ENCODE data around the gene ZNF211. TPM values are rescaled to one million over a fixed set of nuclear protein-coding genes. Genes with fewer than 3 reads are reported as not detected.

The ZNF211 gene
- total RNA-seq, 1 donor from 2014 or later, result 8.3 TPM

- peaks cover 72% of the 10 kb centered on the region for H3K9me3 Mint-ChIP-seq
- DNase-seq (ENCODE audit: low spot score), result no peak
- H3K27me3 Mint-ChIP-seq (ENCODE audit: insufficient read depth), result no peaks in the 10 kb centered on the region
- H3K27ac Mint-ChIP-seq, result no peak overlapping the region
- H3K4me3 Mint-ChIP-seq, result no peak overlapping the region
- H3K4me1 Mint-ChIP-seq (ENCODE audit: low read depth), result no peaks in the 10 kb centered on the region
- H3K36me3 Mint-ChIP-seq (ENCODE audit: low read depth), result peaks cover 53% of the 10 kb centered on the region
- intact Hi-C loops (cut with micrococcal nuclease), result loop anchor here (5.0 kb wide), 1 partner anchor 511 kb away; no protein-coding TSS in a partner anchor
These were observed 9.9 kb upstream of the ZNF211 start for GRCh38 chr19:57623091-57623490.

GRCh38 chr19:57633832-57634131 is 814 bp downstream of the ZNF211 start:
- Mint-ChIP-seq H3K27ac (peak overlapping the region; percentile 78), H3K27me3 (ENCODE audit: insufficient read depth) (no peaks in the 10 kb centered on the region), H3K9me3 (peaks cover 47% of the 10 kb centered on the region), H3K4me3 (peak overlapping the region; percentile 89), H3K36me3 (ENCODE audit: low read depth) (peaks cover 43% of the 10 kb centered on the region), H3K4me1 (ENCODE audit: low read depth) (peaks cover 19% of the 10 kb centered on the region)
- no peak for DNase-seq (ENCODE audit: low spot score)
- intact Hi-C loops (cut with micrococcal nuclease), result loop anchor here (1.0 to 5.0 kb wide), 13 partner anchors 19 to 522 kb away; partner anchors contain the start of genes TRAPPC2B, ZNF134, ZNF17 and ZNF264

GRCh38 chr19:57637379-57637778 is 4.4 kb downstream of the ZNF211 start:
- Mint-ChIP-seq H3K4me1 (ENCODE audit: low read depth) (peaks cover 19% of the 10 kb centered on the region), H3K27me3 (ENCODE audit: insufficient read depth) (no peaks in the 10 kb centered on the region), H3K4me3 (no peak overlapping the region), H3K9me3 (peaks cover 68% of the 10 kb centered on the region), H3K27ac (no peak overlapping the region), H3K36me3 (ENCODE audit: low read depth) (peaks cover 76% of the 10 kb centered on the region)
- intact Hi-C loops (cut with micrococcal nuclease), result no loop called here
- no peak for DNase-seq (ENCODE audit: low spot score)

GRCh38 chr19:57641715-57642234 is 8.8 kb downstream of the ZNF211 start:
- Mint-ChIP-seq H3K4me1 (ENCODE audit: low read depth) (no peaks in the 10 kb centered on the region), H3K27ac (no peak overlapping the region), H3K9me3 (peaks cover 77% of the 10 kb centered on the region), H3K27me3 (ENCODE audit: insufficient read depth) (no peaks in the 10 kb centered on the region), H3K4me3 (no peak overlapping the region), H3K36me3 (ENCODE audit: low read depth) (peaks cover 60% of the 10 kb centered on the region)
- intact Hi-C loops (cut with micrococcal nuclease), result no loop called here
- no peak for DNase-seq (ENCODE audit: low spot score)

GRCh38 chr19:57642396-57643046 is 9.6 kb downstream of the ZNF211 start:
- Mint-ChIP-seq H3K4me3 (no peak overlapping the region), H3K27ac (no peak overlapping the region), H3K9me3 (peaks cover 77% of the 10 kb centered on the region), H3K27me3 (ENCODE audit: insufficient read depth) (no peaks in the 10 kb centered on the region), H3K4me1 (ENCODE audit: low read depth) (no peaks in the 10 kb centered on the region), H3K36me3 (ENCODE audit: low read depth) (peaks cover 52% of the 10 kb centered on the region)
- intact Hi-C loops (cut with micrococcal nuclease), result no loop called here
- DNase-seq (ENCODE audit: low spot score), result no peak

GRCh38 chr19:57643734-57644133 is 10.8 kb downstream of the ZNF211 start:
- no peak for DNase-seq (ENCODE audit: low spot score)
- no peaks in the 10 kb centered on the region for H3K27me3 Mint-ChIP-seq (ENCODE audit: insufficient read depth)
- no peak overlapping the region for H3K27ac Mint-ChIP-seq
- no peaks in the 10 kb centered on the region for H3K4me1 Mint-ChIP-seq (ENCODE audit: low read depth)
- H3K4me3 Mint-ChIP-seq, result no peak overlapping the region
- peaks cover 81% of the 10 kb centered on the region for H3K9me3 Mint-ChIP-seq
- peaks cover 45% of the 10 kb centered on the region for H3K36me3 Mint-ChIP-seq (ENCODE audit: low read depth)
- intact Hi-C loops (cut with micrococcal nuclease), result no loop called here

GRCh38 chr19:57648331-57649003 is 15.5 kb downstream of the ZNF211 start:
- Mint-ChIP-seq H3K4me3 (no peak overlapping the region), H3K36me3 (ENCODE audit: low read depth) (peaks cover 3% of the 10 kb centered on the region), H3K27ac (no peak overlapping the region), H3K4me1 (ENCODE audit: low read depth) (no peaks in the 10 kb centered on the region), H3K9me3 (peaks cover 66% of the 10 kb centered on the region), H3K27me3 (ENCODE audit: insufficient read depth) (no peaks in the 10 kb centered on the region)
- intact Hi-C loops (cut with micrococcal nuclease), result no loop called here
- no peak for DNase-seq (ENCODE audit: low spot score)

- DNase-seq (ENCODE audit: low spot score), result no peak
- no peaks in the 10 kb centered on the region for H3K36me3 Mint-ChIP-seq (ENCODE audit: low read depth)
- intact Hi-C loops (cut with micrococcal nuclease), result no loop called here
- peaks cover 80% of the 10 kb centered on the region for H3K9me3 Mint-ChIP-seq
- H3K27me3 Mint-ChIP-seq (ENCODE audit: insufficient read depth), result no peaks in the 10 kb centered on the region
- H3K27ac Mint-ChIP-seq, result no peak overlapping the region
- H3K4me1 Mint-ChIP-seq (ENCODE audit: low read depth), result no peaks in the 10 kb centered on the region
- no peak overlapping the region for H3K4me3 Mint-ChIP-seq
These were observed 18.7 kb downstream of the ZNF211 start for GRCh38 chr19:57651654-57651996.

GRCh38 chr19:57653689-57654088 is 20.7 kb downstream of the ZNF211 start:
- Mint-ChIP-seq H3K4me3 (no peak overlapping the region), H3K4me1 (ENCODE audit: low read depth) (no peaks in the 10 kb centered on the region), H3K27ac (no peak overlapping the region), H3K27me3 (ENCODE audit: insufficient read depth) (no peaks in the 10 kb centered on the region), H3K36me3 (ENCODE audit: low read depth) (no peaks in the 10 kb centered on the region), H3K9me3 (peaks cover 67% of the 10 kb centered on the region)
- intact Hi-C loops (cut with micrococcal nuclease), result no loop called here
- no peak for DNase-seq (ENCODE audit: low spot score)

- Mint-ChIP-seq H3K4me3 (no peak overlapping the region), H3K4me1 (ENCODE audit: low read depth) (no peaks in the 10 kb centered on the region), H3K9me3 (peaks cover 66% of the 10 kb centered on the region), H3K27ac (no peak overlapping the region), H3K36me3 (ENCODE audit: low read depth) (no peaks in the 10 kb centered on the region), H3K27me3 (ENCODE audit: insufficient read depth) (no peaks in the 10 kb centered on the region)
- intact Hi-C loops (cut with micrococcal nuclease), result no loop called here
- DNase-seq (ENCODE audit: low spot score), result no peak
These were observed 22.5 kb downstream of the ZNF211 start for GRCh38 chr19:57655443-57655842.

- Mint-ChIP-seq H3K4me1 (ENCODE audit: low read depth) (no peaks in the 10 kb centered on the region), H3K4me3 (no peak overlapping the region), H3K27me3 (ENCODE audit: insufficient read depth) (no peaks in the 10 kb centered on the region), H3K27ac (no peak overlapping the region), H3K9me3 (peaks cover 63% of the 10 kb centered on the region), H3K36me3 (ENCODE audit: low read depth) (no peaks in the 10 kb centered on the region)
- DNase-seq (ENCODE audit: low spot score), result no peak
- intact Hi-C loops (cut with micrococcal nuclease), result no loop called here
These were observed 23.4 kb downstream of the ZNF211 start for GRCh38 chr19:57656346-57656745.

- H3K9me3 Mint-ChIP-seq, result peaks cover 13% of the 10 kb centered on the region
- peak overlapping the region; percentile 83 for H3K4me3 Mint-ChIP-seq
- intact Hi-C loops (cut with micrococcal nuclease), result no loop called here
- H3K36me3 Mint-ChIP-seq (ENCODE audit: low read depth), result no peaks in the 10 kb centered on the region
- H3K27ac Mint-ChIP-seq, result no peak overlapping the region
- DNase-seq (ENCODE audit: low spot score), result no peak
- peaks cover 6% of the 10 kb centered on the region for H3K27me3 Mint-ChIP-seq (ENCODE audit: insufficient read depth)
- no peaks in the 10 kb centered on the region for H3K4me1 Mint-ChIP-seq (ENCODE audit: low read depth)
These were observed 31.5 kb downstream of the ZNF211 start for GRCh38 chr19:57664269-57665127.

- H3K27ac Mint-ChIP-seq, result no peak overlapping the region
- peak overlapping the region; percentile 39 for H3K4me3 Mint-ChIP-seq
- intact Hi-C loops (cut with micrococcal nuclease), result no loop called here
These were observed 32.4 kb downstream of the ZNF211 start for GRCh38 chr19:57665261-57665806.

More at GRCh38 chr19:57665261-57665806, 32.4 kb downstream of the ZNF211 start:
- no peaks in the 10 kb centered on the region for H3K4me1 Mint-ChIP-seq (ENCODE audit: low read depth)
- DNase-seq (ENCODE audit: low spot score), result no peak
- peaks cover 9% of the 10 kb centered on the region for H3K9me3 Mint-ChIP-seq
- H3K27me3 Mint-ChIP-seq (ENCODE audit: insufficient read depth), result peaks cover 6% of the 10 kb centered on the region
- no peaks in the 10 kb centered on the region for H3K36me3 Mint-ChIP-seq (ENCODE audit: low read depth)

Measured in activated T-helper 1 cell treated with anti-CD3 and anti-CD28 coated beads, Interleukin-12 subunit alpha, Interleukin-12 subunit beta, Interleukin-2, Interleukin-4 antibody, amounts not matched to agents 30 ng/mL and 10 ng/mL and 1 ng/mL, durations not matched to agents 14 hours and 24 hours and 36 hours (primary cell).